HL-60 (cell line): Measurements from ENCODE around the gene IFI16.
"Not testable (repeated sequence)": the region's sequence is repeated elsewhere in the genome, so short reads cannot be mapped to it uniquely, and the experiment has no call there.

Experiments used
- DNase-seq, 2 experiments: peaks; one replicate each; pipeline ENCODE4 v3.0.0-alpha.2; 2010 to 2020; ENCODE audit warnings: low read depth in 1 of 2, low spot score in 1 of 2
- H3K27ac ChIP-seq: fragments of 250-450 bp; sonication (Bioruptor Pico); replicated peaks from 2 replicates; pipeline ENCODE4 v1.5.1; 2020; ENCODE audit warnings: mild to moderate bottlenecking, moderate library complexity
- H3K27me3 ChIP-seq: fragments of 250-450 bp; sonication (Bioruptor Pico); 2 replicates; pipeline ENCODE4 v1.5.1; 2021; ENCODE audit warnings: mild to moderate bottlenecking, moderate library complexity; ENCODE audit not compliant: insufficient read depth, poor library complexity, severe bottlenecking
- H3K4me3 ChIP-seq: replicated peaks from 2 replicates; pipeline ENCODE4 v1.5.1; 2011; ENCODE audit warnings: mild to moderate bottlenecking, control low read depth, low read length; ENCODE audit not compliant: insufficient read depth
- CTCF ChIP-seq: IDR thresholded peaks from one replicate; pipeline ENCODE4 v1.5.1; 2011; ENCODE audit warnings: low read length, control low read depth, inconsistent platforms; ENCODE audit not compliant: insufficient read depth
- GABPA ChIP-seq: IDR thresholded peaks from 2 replicates; pipeline ENCODE4 v1.6.1; 2012; ENCODE audit warnings: low read depth
- POLR2AphosphoS5 ChIP-seq: IDR thresholded peaks from 2 replicates; pipeline ENCODE4 v1.6.1; 2012; ENCODE audit warnings: low read depth
- REST ChIP-seq: IDR thresholded peaks from 2 replicates; pipeline ENCODE4 v1.6.1; 2012; ENCODE audit warnings: low read depth; ENCODE audit not compliant: insufficient replicate concordance
- SPI1 ChIP-seq: IDR thresholded peaks from 2 replicates; pipeline ENCODE4 v1.6.1; 2012; ENCODE audit warnings: low read depth, mild to moderate bottlenecking, borderline replicate concordance

The IFI16 gene

GRCh38 chr1:159010391-159010790, 684 bp downstream of the IFI16 start:
- Histone ChIP-seq H3K27me3 (no peaks in the 10 kb centered on the region), H3K4me3 (peak overlapping the region; percentile 21), H3K27ac (peak overlapping the region; percentile 67)
- no peak for DNase-seq
- TF ChIP-seq POLR2AphosphoS5 (no peak), SPI1 (no peak), REST (no peak), CTCF (no peak), GABPA (no peak)

- DNase-seq, H3K4me3 ChIP-seq, H3K27ac ChIP-seq, H3K27me3 ChIP-seq: not testable (repeated sequence)
Observed at GRCh38 chr1:159011001-159011400, 1.3 kb downstream of the IFI16 start.

- Histone ChIP-seq H3K27ac (no peak overlapping the region), H3K4me3 (no peak overlapping the region)
- DNase-seq = no peak
Observed at GRCh38 chr1:159011751-159012150, 2.0 kb downstream of the IFI16 start.

More at GRCh38 chr1:159011751-159012150, 2.0 kb downstream of the IFI16 start:
- no peaks in the 10 kb centered on the region for H3K27me3 ChIP-seq
- TF ChIP-seq REST = no peak
- TF ChIP-seq CTCF = no peak
- no peak for TF ChIP-seq POLR2AphosphoS5
- no peak for TF ChIP-seq SPI1
- TF ChIP-seq GABPA = no peak
